HG03565 (cell line): ENCODE data around the gene ARHGAP21.
"Not testable (repeated sequence)": the region's sequence is repeated elsewhere in the genome, so short reads cannot be mapped to it uniquely, and the experiment has no call there.

Experiments
- ATAC-seq: cut with Tn5 transposase; IDR thresholded peaks from one replicate; pipeline ENCODE4 v1.9.1; 2021; ENCODE audit warnings: mild to moderate bottlenecking, moderate library complexity; ENCODE audit not compliant: unreplicated experiment

The ARHGAP21 gene

GRCh38 chr10:24723788-24724380 is at the start of gene ARHGAP21:
TSS of gene ARHGAP21 (minus strand) at chr10:24723887. CDS start at chr10:24721899, 1,988 bp downstream.
- ATAC-seq: peak; percentile 19

- ATAC-seq: no peak
Measured at GRCh38 chr10:24771943-24772694, 48.4 kb upstream of the ARHGAP21 start.

GRCh38 chr10:24764991-24765390 is 41.3 kb upstream of the ARHGAP21 start:
- ATAC-seq: not testable (repeated sequence)

GRCh38 chr10:24762966-24763623 is 39.4 kb upstream of the ARHGAP21 start:
- ATAC-seq: no peak

GRCh38 chr10:24762161-24762924 is 38.7 kb upstream of the ARHGAP21 start:
- no peak for ATAC-seq

GRCh38 chr10:24759672-24760071 is 36.0 kb upstream of the ARHGAP21 start:
- ATAC-seq: no peak

- not testable (repeated sequence) for ATAC-seq
Measured at GRCh38 chr10:24758254-24758653, 34.6 kb upstream of the ARHGAP21 start.

- ATAC-seq: no peak
Measured at GRCh38 chr10:24756283-24756682, 32.6 kb upstream of the ARHGAP21 start.

- ATAC-seq: no peak
Measured at GRCh38 chr10:24751716-24752115, 28.0 kb upstream of the ARHGAP21 start.

GRCh38 chr10:24750695-24751094 is 27.0 kb upstream of the ARHGAP21 start:
- ATAC-seq: no peak

GRCh38 chr10:24748214-24748613 is 24.5 kb upstream of the ARHGAP21 start:
- ATAC-seq: no peak

GRCh38 chr10:24744946-24745345 is 21.3 kb upstream of the ARHGAP21 start:
- ATAC-seq: no peak

- ATAC-seq: no peak
Measured at GRCh38 chr10:24740714-24741113, 17.0 kb upstream of the ARHGAP21 start.

- ATAC-seq: no peak
Measured at GRCh38 chr10:24737001-24737400, 13.3 kb upstream of the ARHGAP21 start.

GRCh38 chr10:24731942-24732341 is 8.3 kb upstream of the ARHGAP21 start:
- ATAC-seq: no peak

GRCh38 chr10:24730811-24731210 is 7.1 kb upstream of the ARHGAP21 start:
- ATAC-seq: no peak

- ATAC-seq: no peak
Measured at GRCh38 chr10:24727786-24728185, 4.1 kb upstream of the ARHGAP21 start.

GRCh38 chr10:24726626-24727025 is 2.9 kb upstream of the ARHGAP21 start:
- ATAC-seq: no peak

- ATAC-seq: not testable (repeated sequence)
Measured at GRCh38 chr10:24726029-24726428, 2.3 kb upstream of the ARHGAP21 start.

- peak; percentile 82 for ATAC-seq
Measured at GRCh38 chr10:24724381-24725228, 918 bp upstream of the ARHGAP21 start.
